SU-DHL-6 (cell line): Measurements from ENCODE around the gene GUF1.

Experiments used
- CTCF ChIP-seq: fragments of 200-600 bp; sonication (generic); IDR thresholded peaks from one replicate; pipeline ENCODE4 v1.5.1; 2017; ENCODE audit warnings: antibody characterized with exemption, mild to moderate bottlenecking, low read length, moderate library complexity; ENCODE audit not compliant: insufficient read depth, poor library complexity, severe bottlenecking
- EZH2phosphoT487 ChIP-seq: fragments of 200-600 bp; sonication (generic), shearing (Covaris generic); conservative IDR thresholded peaks from 2 replicates; pipeline ENCODE4 v1.6.1; 2018; ENCODE audit warnings: mild to moderate bottlenecking, antibody characterized with exemption, low read length, moderate library complexity, mixed read lengths

GRCh38 chr4:44674471-44674870 is 3.7 kb upstream of the GUF1 start:
- TF ChIP-seq CTCF = no peak
- TF ChIP-seq EZH2phosphoT487 = no peak
